ENCODE results near the gene CDAN1. TPM values are rescaled to one million over a fixed set of nuclear protein-coding genes. Genes with fewer than 3 reads are reported as not detected.

The CDAN1 gene
- total RNA-seq, 1 donor from 2014 or later, result 36.4 TPM

GRCh38 chr15:42733027-42733426 lies 3.9 kb downstream of the CDAN1 start:
- Mint-ChIP-seq H3K36me3 (ENCODE audit: insufficient read depth) (peaks cover 22% of the 10 kb centered on the region), H3K27ac (no peak overlapping the region), H3K4me1 (ENCODE audit: low read depth) (peaks cover 7% of the 10 kb centered on the region), H3K27me3 (no peaks in the 10 kb centered on the region), H3K4me3 (ENCODE audit: low read depth) (no peak overlapping the region), H3K9me3 (ENCODE audit: low read depth) (no peaks in the 10 kb centered on the region)
- DNase-seq (ENCODE audit: low spot score, unreplicated experiment), result no peak
- no peak for TF ChIP-seq CTCF (IDR thresholded peaks at IDR 0.05; ENCODE audit: unreplicated experiment)

GRCh38 chr15:42732095-42732827 lies 4.7 kb downstream of the CDAN1 start:
- H3K27ac Mint-ChIP-seq, result no peak overlapping the region
- H3K36me3 Mint-ChIP-seq (ENCODE audit: insufficient read depth), result peaks cover 23% of the 10 kb centered on the region
- no peak for DNase-seq (ENCODE audit: low spot score, unreplicated experiment)
- H3K4me1 Mint-ChIP-seq (ENCODE audit: low read depth), result peaks cover 4% of the 10 kb centered on the region
- TF ChIP-seq CTCF (IDR thresholded peaks at IDR 0.05; ENCODE audit: unreplicated experiment), result no peak
- H3K9me3 Mint-ChIP-seq (ENCODE audit: low read depth), result no peaks in the 10 kb centered on the region
- no peak overlapping the region for H3K4me3 Mint-ChIP-seq (ENCODE audit: low read depth)
- no peaks in the 10 kb centered on the region for H3K27me3 Mint-ChIP-seq

DNA sequence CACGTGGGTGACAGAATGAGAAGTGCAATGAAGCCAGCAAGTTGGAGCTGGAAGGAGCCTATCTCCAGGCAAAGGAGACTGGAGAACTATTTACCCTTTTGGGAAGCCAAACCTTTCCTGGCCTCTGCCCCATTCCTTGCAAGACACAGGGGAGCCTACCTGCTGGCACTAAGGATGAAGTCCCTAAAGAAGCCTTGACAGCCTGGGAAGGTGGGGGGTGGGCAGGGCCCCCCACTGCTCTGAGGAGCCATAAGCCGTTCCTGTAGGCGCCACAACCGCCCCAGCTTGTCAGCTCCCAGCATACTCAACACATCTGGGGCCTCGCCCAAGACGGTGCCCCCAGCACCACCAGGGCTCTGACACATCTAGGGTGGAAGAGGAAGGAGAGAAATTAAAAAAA lies 5.5 kb downstream of the CDAN1 start:
- Mint-ChIP-seq H3K27ac (no peak overlapping the region), H3K4me3 (ENCODE audit: low read depth) (no peak overlapping the region), H3K9me3 (ENCODE audit: low read depth) (no peaks in the 10 kb centered on the region), H3K36me3 (ENCODE audit: insufficient read depth) (peaks cover 23% of the 10 kb centered on the region), H3K4me1 (ENCODE audit: low read depth) (peaks cover 2% of the 10 kb centered on the region), H3K27me3 (no peaks in the 10 kb centered on the region)
- no peak for DNase-seq (ENCODE audit: low spot score, unreplicated experiment)
- no peak for TF ChIP-seq CTCF (IDR thresholded peaks at IDR 0.05; ENCODE audit: unreplicated experiment)

GRCh38 chr15:42730536-42730935 lies 6.4 kb downstream of the CDAN1 start:
- Mint-ChIP-seq H3K36me3 (ENCODE audit: insufficient read depth) (peaks cover 23% of the 10 kb centered on the region), H3K4me1 (ENCODE audit: low read depth) (no peaks in the 10 kb centered on the region), H3K9me3 (ENCODE audit: low read depth) (no peaks in the 10 kb centered on the region), H3K27ac (peak overlapping the region; percentile 37), H3K4me3 (ENCODE audit: low read depth) (no peak overlapping the region), H3K27me3 (no peaks in the 10 kb centered on the region)
- DNase-seq (ENCODE audit: low spot score, unreplicated experiment), result no peak
- TF ChIP-seq CTCF (IDR thresholded peaks at IDR 0.05; ENCODE audit: unreplicated experiment), result no peak

DNA sequence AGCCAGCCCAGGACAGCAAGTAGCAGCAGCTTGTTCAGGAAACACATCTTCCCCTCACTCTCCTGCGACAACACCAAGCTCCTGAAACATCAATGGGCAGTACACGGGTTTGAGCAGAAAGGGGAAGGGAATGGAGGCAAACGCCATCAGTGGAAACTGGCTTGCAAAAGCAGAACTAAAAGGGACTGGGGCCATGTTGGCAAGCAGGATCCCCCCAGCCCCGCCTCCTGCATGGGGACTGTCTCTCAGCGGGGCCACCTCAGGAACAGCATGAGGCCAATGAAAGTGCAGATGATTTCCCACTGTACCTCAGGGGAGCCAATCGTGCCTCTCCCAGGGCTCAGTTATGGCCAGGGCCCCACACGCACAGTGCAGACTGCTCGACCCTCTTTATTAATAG lies 6.8 kb downstream of the CDAN1 start:
- Mint-ChIP-seq H3K9me3 (ENCODE audit: low read depth) (no peaks in the 10 kb centered on the region), H3K4me3 (ENCODE audit: low read depth) (no peak overlapping the region), H3K27me3 (no peaks in the 10 kb centered on the region)

More for the DNA sequence above, 6.8 kb downstream of the CDAN1 start:
- peak overlapping the region; percentile 37 for H3K27ac Mint-ChIP-seq
- no peak for DNase-seq (ENCODE audit: low spot score, unreplicated experiment)
- H3K36me3 Mint-ChIP-seq (ENCODE audit: insufficient read depth), result peaks cover 24% of the 10 kb centered on the region
- no peaks in the 10 kb centered on the region for H3K4me1 Mint-ChIP-seq (ENCODE audit: low read depth)
- no peak for TF ChIP-seq CTCF (IDR thresholded peaks at IDR 0.05; ENCODE audit: unreplicated experiment)

Data from progenitor cell of endocrine pancreas (in vitro differentiated cells).